ENCODE measurements around the gene CBFA2T3. TPM values are rescaled to one million over a fixed set of nuclear protein-coding genes. Genes with fewer than 3 reads are reported as not detected.
A peak's percentile ranks its signal among the peaks of the same experiment; 100 is the strongest.

CBFA2T3 gene
- total RNA-seq, 1 donor from 2014 or later, result 10.1 TPM

GRCh38 chr16:88943131-88943664 lies 33.8 kb downstream of the CBFA2T3 start:
- peaks cover 77% of the 10 kb centered on the region for H3K27me3 Mint-ChIP-seq (ENCODE audit: low read depth)

GRCh38 chr16:88941913-88942909 lies 34.8 kb downstream of the CBFA2T3 start:
- H3K9me3 Mint-ChIP-seq, result no peaks in the 10 kb centered on the region
- peaks cover 71% of the 10 kb centered on the region for H3K27me3 Mint-ChIP-seq (ENCODE audit: low read depth)
- H3K27ac Mint-ChIP-seq, result no peak overlapping the region
- H3K4me1 Mint-ChIP-seq, result peaks cover 5% of the 10 kb centered on the region
- H3K4me3 Mint-ChIP-seq, result peak overlapping the region; percentile 64
- peak in 1 of 2 experiments; percentile 71 for DNase-seq (ENCODE audit: low spot score in 2 of 2, unreplicated experiment in 2 of 2)
- H3K36me3 Mint-ChIP-seq, result no peaks in the 10 kb centered on the region
- peak; percentile 60 for TF ChIP-seq CTCF (IDR thresholded peaks at IDR 0.05; ENCODE audit: unreplicated experiment)

More at GRCh38 chr16:88943131-88943664, 33.8 kb downstream of the CBFA2T3 start:
- Mint-ChIP-seq H3K4me3 (no peak overlapping the region), H3K27ac (no peak overlapping the region), H3K36me3 (no peaks in the 10 kb centered on the region), H3K9me3 (no peaks in the 10 kb centered on the region), H3K4me1 (peaks cover 5% of the 10 kb centered on the region)
- no peak for DNase-seq (ENCODE audit: low spot score in 2 of 2, unreplicated experiment in 2 of 2)
- no peak for TF ChIP-seq CTCF (IDR thresholded peaks at IDR 0.05; ENCODE audit: unreplicated experiment)

GRCh38 chr16:88940862-88941817 lies 35.9 kb downstream of the CBFA2T3 start:
- Mint-ChIP-seq H3K4me3 (peak overlapping the region; percentile 49), H3K9me3 (no peaks in the 10 kb centered on the region), H3K27ac (no peak overlapping the region), H3K4me1 (peaks cover 5% of the 10 kb centered on the region), H3K36me3 (no peaks in the 10 kb centered on the region), H3K27me3 (ENCODE audit: low read depth) (peaks cover 66% of the 10 kb centered on the region)
- TF ChIP-seq CTCF (IDR thresholded peaks at IDR 0.05; ENCODE audit: unreplicated experiment), result no peak
- DNase-seq (ENCODE audit: low spot score in 2 of 2, unreplicated experiment in 2 of 2), result peak in 1 of 2 experiments; percentile 59

- Mint-ChIP-seq H3K27me3 (ENCODE audit: low read depth) (peaks cover 57% of the 10 kb centered on the region), H3K27ac (no peak overlapping the region), H3K9me3 (no peaks in the 10 kb centered on the region), H3K4me3 (peak overlapping the region; percentile 53), H3K36me3 (no peaks in the 10 kb centered on the region), H3K4me1 (peaks cover 5% of the 10 kb centered on the region)
- no peak for TF ChIP-seq CTCF (IDR thresholded peaks at IDR 0.05; ENCODE audit: unreplicated experiment)
- no peak for DNase-seq (ENCODE audit: low spot score in 2 of 2, unreplicated experiment in 2 of 2)
Measured at GRCh38 chr16:88939972-88940861, 36.8 kb downstream of the CBFA2T3 start.
